Hematopoietic multipotent progenitor cell treated with erythropoietin and hydrocortisone succinate and interleukin-3 and kit ligand, for 15 days (in vitro differentiated cells): Measurements from ENCODE around the gene BCAS1.
"Not testable (repeated sequence)": the region's sequence is repeated elsewhere in the genome, so short reads cannot be mapped to it uniquely, and the experiment has no call there.

Source experiments
- DNase-seq: peaks from one replicate; pipeline ENCODE4 v3.0.0-alpha.2; 2015; ENCODE audit warnings: low spot score

BCAS1 gene

GRCh38 chr20:53984356-53985149 lies 85.8 kb downstream of the BCAS1 start:
- DNase-seq: no peak

GRCh38 chr20:53983401-53983800 lies 87.0 kb downstream of the BCAS1 start:
- DNase-seq: no peak

GRCh38 chr20:53982624-53983023 lies 87.8 kb downstream of the BCAS1 start:
- DNase-seq: no peak

- DNase-seq: no peak
Measured at GRCh38 chr20:53981752-53982437, 88.5 kb downstream of the BCAS1 start.

GRCh38 chr20:53981130-53981529 lies 89.3 kb downstream of the BCAS1 start:
- no peak for DNase-seq

- DNase-seq: no peak
Measured at GRCh38 chr20:53980031-53980465, 90.3 kb downstream of the BCAS1 start.

- no peak for DNase-seq
Measured at GRCh38 chr20:53978497-53978896, 91.9 kb downstream of the BCAS1 start.

- DNase-seq: no peak
Measured at GRCh38 chr20:53977391-53977790, 93.0 kb downstream of the BCAS1 start.

GRCh38 chr20:53975761-53976160 lies 94.6 kb downstream of the BCAS1 start:
- no peak for DNase-seq

GRCh38 chr20:53974785-53975555 lies 95.4 kb downstream of the BCAS1 start:
- no peak for DNase-seq

- not testable (repeated sequence) for DNase-seq
Measured at GRCh38 chr20:53973882-53974281, 96.5 kb downstream of the BCAS1 start.

- no peak for DNase-seq
Measured at GRCh38 chr20:53972179-53972578, 98.2 kb downstream of the BCAS1 start.

- no peak for DNase-seq
Measured at GRCh38 chr20:53971096-53971683, 99.2 kb downstream of the BCAS1 start.

- no peak for DNase-seq
Measured at GRCh38 chr20:53970232-53970631, 100.2 kb downstream of the BCAS1 start.

GRCh38 chr20:53967527-53967926 lies 102.9 kb downstream of the BCAS1 start:
- no peak for DNase-seq

GRCh38 chr20:53966774-53967398 lies 103.5 kb downstream of the BCAS1 start:
- DNase-seq: no peak

GRCh38 chr20:53964501-53965253 lies 105.7 kb downstream of the BCAS1 start:
- DNase-seq: no peak

GRCh38 chr20:53964067-53964466 lies 106.3 kb downstream of the BCAS1 start:
- no peak for DNase-seq

GRCh38 chr20:53963635-53964034 lies 106.8 kb downstream of the BCAS1 start:
- no peak for DNase-seq

GRCh38 chr20:53962388-53962787 lies 108.0 kb downstream of the BCAS1 start:
- no peak for DNase-seq

GRCh38 chr20:53961527-53961926 lies 108.9 kb downstream of the BCAS1 start:
- DNase-seq: no peak
